ENCODE results near the gene DCDC2C.

The DCDC2C gene

DNA sequence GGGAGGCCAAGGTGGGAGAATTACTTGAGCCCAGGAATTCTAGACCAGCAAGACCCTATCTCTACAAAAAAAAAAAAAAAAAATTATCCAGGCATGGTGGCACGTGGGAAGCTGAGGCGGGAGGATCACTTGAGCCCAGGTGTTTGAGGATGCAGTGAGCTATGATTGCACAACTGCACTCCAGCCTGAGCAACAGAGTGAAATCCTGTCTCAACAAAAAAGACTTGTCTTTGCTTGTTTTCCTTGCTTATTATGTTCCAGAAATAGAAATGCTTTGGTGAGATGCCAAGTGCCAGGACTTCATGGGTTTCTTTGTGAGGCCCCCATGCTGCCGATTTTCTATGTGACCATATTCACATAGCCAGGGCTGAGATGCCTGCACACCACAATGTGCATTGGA lies 9.0 kb downstream of the DCDC2C start:
- no peak for DNase-seq

DNA sequence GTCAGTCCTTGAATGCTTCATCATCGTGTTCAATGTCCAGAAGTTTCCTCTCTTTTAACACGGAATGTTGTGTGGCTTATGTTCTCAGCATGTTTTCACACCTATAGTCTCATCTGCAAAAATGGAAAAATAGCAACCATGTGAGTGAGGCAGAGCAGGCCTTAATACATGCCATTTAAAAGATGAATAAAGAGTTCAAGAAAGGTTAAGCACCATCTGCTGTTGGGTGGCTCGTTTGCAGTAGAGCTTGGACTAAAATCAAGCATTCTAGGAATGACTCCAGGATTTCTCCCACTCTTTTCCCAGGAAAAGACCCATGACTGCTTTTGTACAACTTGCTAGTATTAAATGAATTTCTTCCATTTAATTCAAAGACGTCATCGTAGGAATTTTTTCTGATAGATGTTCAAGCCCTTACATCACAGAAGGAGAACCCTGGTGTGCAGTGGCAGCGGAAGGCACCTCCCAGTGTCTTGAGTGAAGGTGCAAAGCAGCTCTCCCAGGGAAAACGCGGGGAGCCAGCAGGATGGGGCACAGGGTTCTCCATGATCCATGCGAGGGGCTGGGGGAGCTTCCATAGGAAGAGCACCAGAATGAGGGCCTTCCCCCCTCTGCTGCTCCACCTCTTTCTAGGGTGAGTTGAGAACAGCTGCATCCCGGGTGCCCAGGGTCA lies 9.6 kb downstream of the DCDC2C start:
- DNase-seq: no peak

- no peak for DNase-seq
Observed at GRCh38 chr2:3718679-3719078, 15.3 kb downstream of the DCDC2C start.

DNA sequence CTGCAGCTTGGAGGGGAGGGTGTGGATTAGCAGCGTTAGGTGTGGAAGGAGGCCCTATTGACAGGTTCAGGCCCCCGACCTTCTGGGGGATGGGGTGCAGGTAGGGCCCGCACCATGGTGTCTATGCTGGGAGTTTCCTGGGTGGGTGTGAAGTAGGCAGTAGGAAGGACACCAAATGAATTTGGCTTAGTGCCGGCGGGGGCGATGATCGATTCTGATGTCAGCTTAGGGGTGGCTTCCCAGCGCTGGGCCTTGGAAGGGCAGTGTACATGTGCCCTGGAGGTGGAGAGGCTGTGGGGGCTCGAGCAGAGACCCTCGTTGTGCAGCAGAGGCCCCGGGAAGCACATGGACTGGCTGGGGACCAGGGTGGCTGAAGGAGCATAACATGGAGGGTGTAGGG lies 21.6 kb downstream of the DCDC2C start:
- DNase-seq: no peak

DNA sequence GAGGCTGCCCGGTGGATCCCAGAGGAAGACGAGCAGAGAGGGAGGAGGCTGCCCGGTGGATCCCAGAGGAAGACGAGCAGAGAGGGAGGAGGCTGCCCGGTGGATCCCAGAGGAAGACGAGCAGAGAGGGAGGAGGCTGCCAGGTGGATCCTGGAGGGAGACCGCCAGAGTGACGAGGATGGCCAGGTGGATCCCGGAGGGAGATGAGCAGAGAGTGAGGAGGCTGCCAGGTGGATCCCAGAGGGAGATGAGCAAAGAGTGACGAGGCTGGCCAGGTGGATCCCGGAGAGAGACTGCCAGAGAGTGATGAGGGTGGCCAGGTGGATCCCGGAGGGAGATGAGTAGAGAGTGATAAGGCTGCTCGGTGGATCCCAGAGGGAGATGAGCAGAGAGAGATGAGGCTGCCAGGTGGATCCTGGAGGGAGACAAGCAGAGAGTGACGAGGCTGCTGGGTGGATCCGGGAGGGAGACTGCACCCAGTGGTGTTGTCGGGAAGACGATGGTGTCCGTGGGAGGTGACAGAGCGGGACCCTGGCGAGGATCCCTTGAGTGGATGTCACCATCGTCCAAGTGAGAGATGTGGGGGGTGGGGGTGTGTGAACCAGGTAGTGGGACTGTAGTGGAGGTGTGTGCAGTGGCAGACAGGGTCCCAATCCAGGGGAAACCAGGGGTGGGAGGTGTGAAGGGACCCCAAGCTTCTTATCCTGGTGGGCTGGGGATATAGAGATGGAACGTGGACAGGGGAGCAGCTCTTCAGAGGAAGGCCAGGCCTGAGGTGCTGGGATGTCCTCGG lies 22.3 kb downstream of the DCDC2C start:
- DNase-seq: no peak

- no peak for DNase-seq
Observed at GRCh38 chr2:3726511-3726910, 23.1 kb downstream of the DCDC2C start.

GRCh38 chr2:3727397-3728045 lies 24.1 kb downstream of the DCDC2C start:
- DNase-seq: no peak

- DNase-seq: no peak
Observed at GRCh38 chr2:3728104-3729054, 25.0 kb downstream of the DCDC2C start.

DNA sequence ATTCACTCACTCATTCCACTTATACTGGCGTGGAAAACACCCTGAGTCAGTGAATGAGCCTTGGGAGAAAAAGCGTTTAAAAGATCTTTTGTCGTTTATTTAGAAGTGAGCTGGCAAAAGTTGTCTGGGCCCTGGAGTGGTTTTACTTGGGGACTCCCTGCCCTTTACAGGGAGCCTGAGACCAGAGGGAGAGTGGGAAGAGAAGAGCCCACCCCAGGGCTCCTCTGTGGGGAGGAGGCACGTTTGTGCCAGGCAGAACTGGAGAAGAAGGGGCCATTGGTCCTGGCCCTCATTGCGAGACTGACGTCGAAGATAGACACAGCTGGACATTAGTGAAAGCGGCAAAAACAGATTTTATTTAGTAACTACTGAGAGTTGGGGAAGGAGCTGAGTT lies 25.7 kb downstream of the DCDC2C start:
- no peak for DNase-seq

- DNase-seq: no peak
Observed at GRCh38 chr2:3729786-3730185, 26.4 kb downstream of the DCDC2C start.

- no peak for DNase-seq
Observed at GRCh38 chr2:3730646-3731045, 27.3 kb downstream of the DCDC2C start.

GRCh38 chr2:3731829-3732228 lies 28.5 kb downstream of the DCDC2C start:
- DNase-seq: no peak

DNA sequence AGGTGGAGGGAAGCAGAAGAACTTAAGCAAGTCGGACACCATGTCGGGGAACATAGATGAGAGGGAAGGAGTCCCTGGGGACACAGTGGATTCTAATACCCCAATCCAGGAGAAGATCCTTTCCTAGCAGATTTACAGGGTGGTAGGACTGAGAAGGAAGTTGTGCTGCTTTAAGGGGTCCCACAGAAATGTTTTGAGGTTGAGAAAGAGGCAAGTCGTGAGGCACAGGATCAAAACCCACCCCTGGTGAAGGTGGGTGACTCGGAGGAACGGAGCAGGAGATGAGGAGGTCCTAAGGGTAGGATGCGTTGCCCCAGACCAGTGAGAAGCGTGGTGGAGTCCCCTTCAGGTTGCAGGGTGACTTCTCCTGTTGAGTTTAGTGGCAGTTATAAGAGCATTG lies 32.7 kb downstream of the DCDC2C start:
- DNase-seq: no peak

GRCh38 chr2:3737128-3737527 lies 33.8 kb downstream of the DCDC2C start:
- no peak for DNase-seq

- DNase-seq: no peak
Observed at GRCh38 chr2:3738454-3738853, 35.1 kb downstream of the DCDC2C start.

DNA sequence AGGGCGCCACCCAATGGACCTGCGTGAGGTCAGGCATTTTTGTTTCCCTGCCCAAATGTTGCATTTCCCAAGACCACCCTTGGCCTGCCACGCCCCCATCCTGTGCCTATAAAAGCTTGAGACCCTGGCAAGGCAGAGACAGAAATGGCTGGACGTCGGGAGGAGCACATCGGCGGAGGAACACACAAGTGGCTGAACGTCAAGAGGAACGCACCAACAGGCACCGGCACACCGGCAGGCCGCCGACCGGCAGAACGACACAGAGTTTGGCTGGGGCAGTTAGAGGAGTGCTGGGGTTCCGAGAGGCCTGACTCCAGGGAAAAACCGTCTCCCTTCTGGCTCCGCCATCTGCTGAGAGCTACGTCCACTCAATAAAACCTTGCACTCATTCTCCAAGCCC lies 35.9 kb downstream of the DCDC2C start:
- DNase-seq: no peak

DNA sequence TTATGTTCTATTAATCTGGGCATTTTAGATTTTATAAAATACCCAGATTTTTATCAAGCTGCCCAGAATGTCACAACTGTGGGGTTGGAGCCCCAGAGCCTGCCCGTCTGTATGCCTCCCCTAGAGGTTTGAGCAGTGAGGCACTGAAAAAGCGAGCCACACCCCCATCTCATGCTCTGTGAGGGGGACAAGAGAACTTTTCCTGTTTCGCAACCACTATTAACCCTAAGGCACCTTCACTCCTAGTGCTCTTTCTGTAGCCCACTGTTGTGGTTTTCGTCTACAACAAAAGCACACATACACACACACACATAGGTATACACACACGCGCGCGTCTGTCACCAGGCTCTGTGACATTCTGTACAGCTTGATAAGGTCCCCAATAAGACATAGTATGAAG lies 38.0 kb downstream of the DCDC2C start:
- DNase-seq: no peak

DNA sequence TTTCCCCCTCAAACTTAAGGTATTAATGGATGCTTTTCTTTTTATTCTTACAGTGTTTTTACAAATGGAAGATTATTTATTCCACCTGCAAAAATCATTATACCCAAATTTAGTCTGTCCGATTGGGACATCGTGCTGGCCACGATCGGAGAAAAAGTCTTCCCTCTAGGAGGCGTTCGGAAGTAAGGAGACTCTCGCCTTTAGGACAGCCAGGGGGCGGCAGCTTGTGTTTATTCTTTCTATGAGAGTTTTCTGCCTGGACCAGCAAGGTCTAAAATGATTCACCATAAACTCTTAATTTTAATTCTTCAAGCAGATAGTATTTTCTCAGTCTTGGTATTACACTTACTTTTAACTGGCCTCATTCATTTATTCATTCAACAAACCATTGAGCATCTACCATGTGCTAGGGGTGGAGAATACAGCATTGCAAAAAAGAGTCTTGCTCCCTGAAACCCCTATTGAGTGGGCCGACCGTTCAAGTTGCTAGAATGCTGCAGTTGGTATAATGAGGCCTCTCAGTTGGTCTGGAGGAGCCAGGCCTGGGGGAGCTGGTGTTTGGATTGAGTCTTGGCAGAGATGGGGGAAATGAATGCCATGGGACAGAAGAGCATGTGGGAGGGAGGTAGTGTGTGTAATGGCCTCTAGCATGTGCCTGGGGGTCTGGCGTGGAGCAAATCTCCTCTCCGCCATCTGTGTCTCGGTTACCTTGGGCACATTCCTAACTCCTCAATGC lies 38.7 kb downstream of the DCDC2C start:
- DNase-seq: no peak

DNA sequence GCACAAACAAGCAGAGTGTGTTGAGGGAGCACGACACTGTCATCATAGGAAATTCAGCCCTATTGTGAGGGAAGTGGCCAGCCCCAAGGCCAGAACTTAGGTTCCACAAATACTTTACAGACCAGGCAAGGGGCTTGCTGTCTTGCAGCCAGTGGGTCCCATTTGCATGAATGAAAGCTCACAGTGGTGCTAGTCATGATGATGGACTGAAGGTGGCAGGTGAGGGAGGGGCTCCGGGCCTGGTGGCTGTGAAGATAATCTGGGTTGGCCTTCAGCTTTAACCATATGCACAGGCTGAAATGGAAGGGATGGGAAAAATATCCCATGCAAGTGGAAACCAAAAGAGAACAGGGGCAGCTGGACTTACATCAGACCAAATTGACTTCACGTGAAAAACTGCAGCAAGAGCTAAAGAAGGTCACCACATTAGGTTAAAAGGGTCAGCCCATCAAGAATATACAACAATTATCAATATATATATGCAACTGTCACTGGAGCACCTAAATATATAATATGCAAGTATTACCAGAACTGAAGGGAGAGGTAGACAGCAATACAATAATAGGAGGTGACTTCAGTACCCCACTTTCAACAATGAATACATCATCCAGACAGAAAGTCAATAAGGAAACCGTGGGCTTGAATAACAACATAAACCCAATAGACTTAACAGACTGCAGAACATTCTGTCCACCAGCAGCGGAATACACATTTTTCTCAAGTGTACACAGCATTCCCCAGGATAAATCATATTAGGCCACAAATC lies 39.6 kb downstream of the DCDC2C start:
- DNase-seq: no peak

DNA sequence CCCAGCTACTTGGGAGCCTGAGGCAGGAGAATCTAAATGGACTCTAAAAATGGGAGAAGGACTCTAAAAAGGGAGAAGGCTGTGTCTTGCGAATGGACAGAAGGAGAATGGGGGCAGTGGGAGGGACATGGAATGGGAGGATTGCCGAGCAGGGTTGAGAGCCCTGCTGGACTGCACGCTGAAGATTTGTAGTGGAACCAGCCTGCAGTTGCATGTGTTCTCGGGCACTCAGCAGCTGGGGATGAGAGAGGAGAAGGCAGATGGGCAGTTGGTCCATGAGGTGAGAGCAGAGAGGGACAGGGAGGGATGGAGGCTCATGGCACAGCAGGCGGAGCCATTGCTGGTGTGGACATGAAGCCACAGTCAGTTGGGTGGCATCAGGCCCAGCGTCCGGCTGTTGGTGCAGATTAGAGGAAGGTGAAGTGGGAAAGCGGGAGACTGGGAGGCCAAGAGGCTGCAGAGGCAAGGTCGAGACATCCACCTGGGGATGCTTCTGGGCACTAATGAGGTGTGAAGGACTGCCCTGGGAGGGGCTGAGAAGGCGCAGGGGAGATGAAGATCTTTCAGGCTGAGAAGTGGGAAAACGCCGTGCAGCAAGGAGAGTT lies 40.7 kb downstream of the DCDC2C start:
- DNase-seq: no peak

- DNase-seq: no peak
Observed at GRCh38 chr2:3745920-3746319, 42.5 kb downstream of the DCDC2C start.
